ENCODE results near the gene FGF16.
"Not testable (repeated sequence)": the region's sequence is repeated elsewhere in the genome, so short reads cannot be mapped to it uniquely, and the experiment has no call there.

- TF ChIP-seq CTCF (IDR thresholded peaks at IDR 0.05); POLR2A (IDR thresholded peaks at IDR 0.05); EP300 (IDR thresholded peaks at IDR 0.05; ENCODE audit: low read depth): not testable (repeated sequence)
These were observed 53.0 kb downstream of the FGF16 start for GRCh38 chrX:77500164-77500563.

Measured in transverse colon (tissue), 3 donors.